Endodermal cell (in vitro differentiated cells): Measurements from ENCODE around the gene MEGF11. TPM values are rescaled to one million over a fixed set of nuclear protein-coding genes. Genes with fewer than 3 reads are reported as not detected.

ENCODE experiments used
- DNase-seq: peaks from one replicate; pipeline ENCODE4 v3.0.0-alpha.2; 2017
- H3K27ac ChIP-seq: 2 replicates; pipeline ENCODE4 v1.5.1; 2013; ENCODE audit warnings: mild to moderate bottlenecking, low read depth, low read length, moderate library complexity
- H3K27me3 ChIP-seq: 2 replicates; pipeline ENCODE4 v1.6.1; 2013; ENCODE audit warnings: mild to moderate bottlenecking, low read length, moderate library complexity; ENCODE audit not compliant: insufficient read depth, control insufficient read depth, poor library complexity, severe bottlenecking
- H3K36me3 ChIP-seq: 2 replicates; pipeline ENCODE4 v1.7.0; 2013; ENCODE audit warnings: mild to moderate bottlenecking, low read length, moderate library complexity; ENCODE audit not compliant: control insufficient read depth, insufficient read depth
- H3K4me1 ChIP-seq: one replicate; pipeline ENCODE4 v1.7.0; 2013; ENCODE audit warnings: low read length; ENCODE audit not compliant: control insufficient read depth, insufficient read depth
- H3K4me3 ChIP-seq: 2 replicates; pipeline ENCODE4 v1.5.1; 2013; ENCODE audit warnings: mild to moderate bottlenecking, low read length, moderate library complexity
- H3K9ac ChIP-seq: 2 replicates; pipeline ENCODE4 v1.6.1; 2013; ENCODE audit warnings: mild to moderate bottlenecking, low read length, moderate library complexity; ENCODE audit not compliant: poor library complexity, severe bottlenecking; ENCODE audit errors: extremely low read depth
- H3K9me3 ChIP-seq: 2 replicates; pipeline ENCODE4 v1.6.1; 2013; ENCODE audit warnings: mild to moderate bottlenecking, low read length, moderate library complexity; ENCODE audit not compliant: control insufficient read depth
- H3K27ac Mint-ChIP-seq: 2 replicates; pipeline ENCODE4 v1.8.0; 2020; ENCODE audit warnings: mixed read lengths
- H3K27me3 Mint-ChIP-seq: 2 replicates; pipeline ENCODE4 v1.8.0; 2021; ENCODE audit warnings: mild to moderate bottlenecking, mixed read lengths; ENCODE audit not compliant: insufficient read depth
- H3K36me3 Mint-ChIP-seq: 2 replicates; pipeline ENCODE4 v1.8.0; 2020; ENCODE audit warnings: low read depth, mixed read lengths
- H3K4me1 Mint-ChIP-seq: 2 replicates; pipeline ENCODE4 v1.8.0; 2020; ENCODE audit warnings: mixed read lengths
- H3K4me3 Mint-ChIP-seq: 2 replicates; pipeline ENCODE4 v1.8.0; 2020; ENCODE audit warnings: mild to moderate bottlenecking, moderate library complexity, mixed read lengths
- H3K9me3 Mint-ChIP-seq: 2 replicates; pipeline ENCODE4 v1.8.0; 2020; ENCODE audit warnings: mild to moderate bottlenecking, mixed read lengths
- CTCF ChIP-seq: fragments of 200-600 bp; sonication (generic); conservative IDR thresholded peaks from 2 replicates; pipeline ENCODE4 v1.5.0; 2021; ENCODE audit warnings: antibody characterized with exemption, mild to moderate bottlenecking
- WGBS, 2 experiments: methylation state at CpG; one replicate each; pipeline versions ENCODE4 v1.1.5 to v1.1.7; 2013; ENCODE audit warnings: missing lambda C conversion rate in 2 of 2, mixed read lengths in 1 of 2; ENCODE audit not compliant: insufficient coverage in 1 of 2, insufficient read length in 1 of 2; 5-methylcytosine and 5-hydroxymethylcytosine counted together
- total RNA-seq, 2 donors: library from RNA; stranded (reverse); fragmentation: NEBNext Ultra II Directional in 1 of 2; extraction: Animal tissue kit (Norgen Biotek cat#: 25700) in 1 of 2; gene quantifications; 2 replicates in 1 of 2; 3 replicates in 1 of 2; pipeline ENCODE4 v1.2.1, GENCODE V29; 2021

MEGF11 gene
- total RNA-seq, 2 donors from 2014 or later: 0.73 to 1.2 TPM

DNA sequence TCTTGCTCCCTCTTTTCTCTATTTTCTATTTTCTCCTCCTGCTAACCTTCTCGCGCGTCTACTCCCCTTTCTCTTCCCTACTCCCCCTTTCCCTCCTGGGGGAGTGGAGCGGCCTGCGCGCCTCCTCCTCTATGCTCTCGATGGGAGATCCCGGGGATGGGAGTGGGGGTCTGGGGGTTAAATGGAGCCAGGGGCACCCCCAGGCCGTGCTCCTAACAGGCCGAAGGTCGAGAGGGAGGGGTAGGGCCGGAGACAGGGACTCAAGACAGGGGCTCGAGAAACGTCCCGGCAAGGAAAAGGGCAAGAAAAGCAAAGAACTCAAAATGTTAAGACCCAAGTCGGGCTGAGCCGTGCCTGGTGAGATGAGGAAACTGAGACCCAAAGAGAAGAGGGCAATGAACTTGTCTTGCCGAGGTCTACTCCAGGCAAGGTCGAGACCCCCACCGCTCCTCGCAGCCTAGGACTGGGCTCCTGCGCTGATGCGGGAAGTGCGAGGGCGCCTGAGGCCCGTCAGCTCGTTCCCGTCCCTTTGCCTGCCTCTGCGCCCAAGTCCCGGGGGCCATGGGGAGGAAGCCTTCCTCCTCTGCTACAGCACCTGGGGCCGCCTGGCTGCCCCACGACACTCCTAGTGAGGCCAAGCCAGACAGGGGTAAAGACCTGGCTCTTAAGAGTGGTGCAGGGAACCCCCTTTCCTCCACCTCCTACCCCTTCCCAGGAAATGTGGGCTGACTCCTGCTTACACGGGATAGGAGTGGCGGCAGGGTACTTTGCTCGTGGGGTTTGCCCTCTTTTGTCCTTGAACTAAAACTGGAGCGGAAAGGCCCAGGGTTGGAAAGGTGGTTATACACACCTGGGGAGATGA lies 770 bp upstream of the MEGF11 start:
- Histone ChIP-seq H3K9me3 (no peaks in the 10 kb centered on the region), H3K36me3 (no peaks in the 10 kb centered on the region), H3K4me1 (no peaks in the 10 kb centered on the region), H3K27me3 (peaks cover 89% of the 10 kb centered on the region), H3K9ac (no peak overlapping the region), H3K27ac (no peak overlapping the region), H3K4me3 (peak overlapping the region; percentile 85)
- H3K4me3 Mint-ChIP-seq: peak overlapping the region; percentile 66
- H3K9me3 Mint-ChIP-seq: no peaks in the 10 kb centered on the region
- TF ChIP-seq CTCF: no peak
- peak; percentile 80 for DNase-seq
- H3K36me3 Mint-ChIP-seq: no peaks in the 10 kb centered on the region
- H3K27ac Mint-ChIP-seq: no peak overlapping the region
- H3K4me1 Mint-ChIP-seq: no peaks in the 10 kb centered on the region
- WGBS, 2 experiments: 10% methylated on average over 22 to 36 of the region's 36 CpGs
- peaks cover 83% of the 10 kb centered on the region for H3K27me3 Mint-ChIP-seq

GRCh38 chr15:66252685-66253417 lies 699 bp downstream of the MEGF11 start:
- Histone ChIP-seq H3K9me3 (no peaks in the 10 kb centered on the region), H3K36me3 (no peaks in the 10 kb centered on the region), H3K9ac (no peak overlapping the region), H3K4me1 (no peaks in the 10 kb centered on the region), H3K4me3 (peak overlapping the region; percentile 85), H3K27ac (no peak overlapping the region), H3K27me3 (peaks cover 89% of the 10 kb centered on the region)
- Mint-ChIP-seq H3K4me3 (peak overlapping the region; percentile 66), H3K9me3 (no peaks in the 10 kb centered on the region), H3K27ac (no peak overlapping the region), H3K27me3 (peaks cover 89% of the 10 kb centered on the region), H3K36me3 (no peaks in the 10 kb centered on the region), H3K4me1 (no peaks in the 10 kb centered on the region)
- DNase-seq: peak; percentile 81
- no peak for TF ChIP-seq CTCF
- WGBS, 2 experiments: 0% methylated on average over 31 to 64 of the region's 64 CpGs

GRCh38 chr15:66251790-66252684 lies 1.5 kb downstream of the MEGF11 start:
- Histone ChIP-seq H3K27me3 (peaks cover 81% of the 10 kb centered on the region), H3K4me3 (peak overlapping the region; percentile 85), H3K36me3 (no peaks in the 10 kb centered on the region), H3K27ac (no peak overlapping the region), H3K4me1 (no peaks in the 10 kb centered on the region), H3K9me3 (no peaks in the 10 kb centered on the region), H3K9ac (no peak overlapping the region)
- H3K36me3 Mint-ChIP-seq: no peaks in the 10 kb centered on the region
- peaks cover 84% of the 10 kb centered on the region for H3K27me3 Mint-ChIP-seq
- H3K27ac Mint-ChIP-seq: no peak overlapping the region
- 3 to 15% methylated on average over 9 to 59 of the region's 72 CpGs for WGBS, 2 experiments
- DNase-seq: peak; percentile 86
- H3K4me3 Mint-ChIP-seq: peak overlapping the region; percentile 66
- H3K4me1 Mint-ChIP-seq: no peaks in the 10 kb centered on the region
- TF ChIP-seq CTCF: peak; percentile 88
- H3K9me3 Mint-ChIP-seq: no peaks in the 10 kb centered on the region
